GM12801 (cell line): ENCODE data around the gene RHBDD2.

ENCODE experiments used
- CTCF ChIP-seq: IDR thresholded peaks from one replicate; pipeline ENCODE4 v1.5.1; 2011; ENCODE audit warnings: control low read depth; ENCODE audit not compliant: insufficient read length; ENCODE audit errors: extremely low read depth

The RHBDD2 gene

GRCh38 chr7:75844158-75844557, 34.7 kb upstream of the RHBDD2 start:
- TF ChIP-seq CTCF, result no peak

- TF ChIP-seq CTCF, result no peak
These were observed 31.1 kb upstream of the RHBDD2 start for GRCh38 chr7:75847707-75848106.

- no peak for TF ChIP-seq CTCF
These were observed 29.3 kb upstream of the RHBDD2 start for GRCh38 chr7:75849573-75849972.

- no peak for TF ChIP-seq CTCF
These were observed 28.6 kb upstream of the RHBDD2 start for GRCh38 chr7:75850235-75850634.

GRCh38 chr7:75854233-75854632, 24.6 kb upstream of the RHBDD2 start:
- no peak for TF ChIP-seq CTCF

- TF ChIP-seq CTCF, result no peak
These were observed 22.3 kb upstream of the RHBDD2 start for GRCh38 chr7:75856536-75856935.

GRCh38 chr7:75858410-75858809, 20.4 kb upstream of the RHBDD2 start:
- TF ChIP-seq CTCF, result no peak

- TF ChIP-seq CTCF, result no peak
These were observed 17.2 kb upstream of the RHBDD2 start for GRCh38 chr7:75861636-75862035.
